Sigmoid colon (tissue), 7 donors: ENCODE data around the gene SERPINA5. TPM values are rescaled to one million over a fixed set of nuclear protein-coding genes. Genes with fewer than 3 reads are reported as not detected.

ENCODE experiments used
- DNase-seq: peaks from one replicate; pipeline ENCODE4 v3.0.0-alpha.2; 2019
- H3K27ac ChIP-seq, 4 donors: fragments of 200-600 bp; sonication (generic); one replicate each; pipeline ENCODE4 v1.5.1; 2016 to 2019; ENCODE audit warnings: mild to moderate bottlenecking in 1 of 4
- H3K27me3 ChIP-seq, 3 donors: fragments of 200-600 bp; sonication (generic); one replicate each; pipeline ENCODE4 v1.5.1; 2019; ENCODE audit warnings: mild to moderate bottlenecking in 1 of 3
- H3K36me3 ChIP-seq, 4 donors: fragments of 200-600 bp; sonication (generic); one replicate each; pipeline ENCODE4 v1.5.1; 2016 to 2019
- H3K4me1 ChIP-seq, 4 donors: fragments of 200-600 bp; sonication (generic); one replicate each; pipeline ENCODE4 v1.5.1; 2017 to 2019
- H3K4me3 ChIP-seq, 4 donors: fragments of 200-600 bp; sonication (generic); one replicate each; pipeline ENCODE4 v1.5.1; 2017 to 2019; ENCODE audit warnings: mild to moderate bottlenecking in 2 of 4, moderate library complexity in 1 of 4
- H3K9me3 ChIP-seq, 4 donors: fragments of 200-600 bp in 3 of 4; sonication (generic) in 3 of 4; one replicate each; pipeline versions ENCODE4 v1.5.1 to v1.6.1; 2013 to 2019
- EP300 ChIP-seq, 4 donors: sonication (generic); formaldehyde crosslinking; IDR thresholded peaks; one replicate each; pipeline ENCODE4 v1.6.1; 2017; ENCODE audit warnings: antibody characterized with exemption in 4 of 4
- POLR2A ChIP-seq, 2 donors: fragments of 450-650 bp; IDR thresholded peaks; one replicate each; pipeline ENCODE4 v1.6.1; 2016; ENCODE audit warnings: antibody characterized with exemption in 2 of 2, mild to moderate bottlenecking in 2 of 2, moderate library complexity in 2 of 2
- POLR2AphosphoS5 ChIP-seq, 4 donors: sonication (generic); formaldehyde crosslinking; IDR thresholded peaks; one replicate each; pipeline ENCODE4 v1.6.1; 2017; ENCODE audit warnings: antibody characterized with exemption in 4 of 4
- WGBS, 2 donors: extraction: QIAGEN DNeasy Blood & Tissue Kit; methylation state at CpG; one replicate each; pipeline ENCODE4 v1.1.7; 2013; 5-methylcytosine and 5-hydroxymethylcytosine counted together
- intact Hi-C: fragments of 100-400 bp; cut with DNase I; formaldehyde crosslinking; loops from one replicate; pipeline ENCODE4 v1.15.1; 2023
- polyA plus RNA-seq, 3 donors: library from polyadenylated mRNA; stranded (reverse); fragments of 200-250 nt; gene quantifications; one replicate each; pipeline ENCODE4 v1.2.3, GENCODE V29; 2013
- total RNA-seq, 4 donors: library from RNA; depleted of rRNA; stranded (reverse); fragments of >200 nt; gene quantifications; one replicate each; pipeline ENCODE4 v1.1.0, GENCODE V29; 2016
- TF ChIP-seq, protein P1 (sequence below), 4 experiments: fragments of 450-650 bp in 3 of 4; fragments of 200-600 bp in 1 of 4; IDR thresholded peaks; one replicate each; pipeline ENCODE4 v1.5.1; 2016 to 2019; ENCODE audit warnings: antibody characterized with exemption in 4 of 4, mild to moderate bottlenecking in 3 of 4, moderate library complexity in 2 of 4
- donor health status: healthy with polysubstance abuse.
- donor health status: Bipolar disorder and iron deficiency.
- donor health status: healthy.

SERPINA5 gene
- total and polyA plus RNA-seq, 7 donors = 0.69 to 9.3 (median 3.2) TPM; not detected in 1

- DNase-seq = no peak
- intact Hi-C loops = no loop called here
- 82 to 83% methylated on average over 12 of the region's 12 CpGs for WGBS, 2 donors
- Histone ChIP-seq H3K9me3 (no peaks in the 10 kb centered on the region), H3K27ac (no peak overlapping the region), H3K4me1 (no peaks in the 10 kb centered on the region), H3K27me3 (peaks cover 0 to 15% (median 5%) of the 10 kb centered on the region in 3 donors), H3K4me3 (no peak overlapping the region), H3K36me3 (no peaks in the 10 kb centered on the region)
- TF ChIP-seq EP300 (IDR thresholded peaks at IDR 0.05) = no peak
- TF ChIP-seq POLR2A (IDR thresholded peaks at IDR 0.05) = no peak
- no peak for TF ChIP-seq POLR2AphosphoS5 (IDR thresholded peaks at IDR 0.05)
- TF ChIP-seq, protein P1, sequence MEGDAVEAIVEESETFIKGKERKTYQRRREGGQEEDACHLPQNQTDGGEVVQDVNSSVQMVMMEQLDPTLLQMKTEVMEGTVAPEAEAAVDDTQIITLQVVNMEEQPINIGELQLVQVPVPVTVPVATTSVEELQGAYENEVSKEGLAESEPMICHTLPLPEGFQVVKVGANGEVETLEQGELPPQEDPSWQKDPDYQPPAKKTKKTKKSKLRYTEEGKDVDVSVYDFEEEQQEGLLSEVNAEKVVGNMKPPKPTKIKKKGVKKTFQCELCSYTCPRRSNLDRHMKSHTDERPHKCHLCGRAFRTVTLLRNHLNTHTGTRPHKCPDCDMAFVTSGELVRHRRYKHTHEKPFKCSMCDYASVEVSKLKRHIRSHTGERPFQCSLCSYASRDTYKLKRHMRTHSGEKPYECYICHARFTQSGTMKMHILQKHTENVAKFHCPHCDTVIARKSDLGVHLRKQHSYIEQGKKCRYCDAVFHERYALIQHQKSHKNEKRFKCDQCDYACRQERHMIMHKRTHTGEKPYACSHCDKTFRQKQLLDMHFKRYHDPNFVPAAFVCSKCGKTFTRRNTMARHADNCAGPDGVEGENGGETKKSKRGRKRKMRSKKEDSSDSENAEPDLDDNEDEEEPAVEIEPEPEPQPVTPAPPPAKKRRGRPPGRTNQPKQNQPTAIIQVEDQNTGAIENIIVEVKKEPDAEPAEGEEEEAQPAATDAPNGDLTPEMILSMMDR (IDR thresholded peaks at IDR 0.05) = no peak
These were observed 39.0 kb upstream of the SERPINA5 start for GRCh38 chr14:94542111-94542810.

GRCh38 chr14:94542811-94543440, 38.3 kb upstream of the SERPINA5 start:
- WGBS, 2 donors = 76 to 78% methylated on average over 9 of the region's 9 CpGs
- Histone ChIP-seq H3K4me1 (no peaks in the 10 kb centered on the region), H3K9me3 (no peaks in the 10 kb centered on the region), H3K36me3 (no peaks in the 10 kb centered on the region), H3K27ac (no peak overlapping the region), H3K27me3 (peaks cover 0 to 15% (median 5%) of the 10 kb centered on the region in 3 donors), H3K4me3 (no peak overlapping the region)
- no peak for DNase-seq
- intact Hi-C loops = no loop called here
- no peak for TF ChIP-seq EP300 (IDR thresholded peaks at IDR 0.05)
- TF ChIP-seq, protein P1 (IDR thresholded peaks at IDR 0.05) = no peak
- no peak for TF ChIP-seq POLR2AphosphoS5 (IDR thresholded peaks at IDR 0.05)
- no peak for TF ChIP-seq POLR2A (IDR thresholded peaks at IDR 0.05)

DNA sequence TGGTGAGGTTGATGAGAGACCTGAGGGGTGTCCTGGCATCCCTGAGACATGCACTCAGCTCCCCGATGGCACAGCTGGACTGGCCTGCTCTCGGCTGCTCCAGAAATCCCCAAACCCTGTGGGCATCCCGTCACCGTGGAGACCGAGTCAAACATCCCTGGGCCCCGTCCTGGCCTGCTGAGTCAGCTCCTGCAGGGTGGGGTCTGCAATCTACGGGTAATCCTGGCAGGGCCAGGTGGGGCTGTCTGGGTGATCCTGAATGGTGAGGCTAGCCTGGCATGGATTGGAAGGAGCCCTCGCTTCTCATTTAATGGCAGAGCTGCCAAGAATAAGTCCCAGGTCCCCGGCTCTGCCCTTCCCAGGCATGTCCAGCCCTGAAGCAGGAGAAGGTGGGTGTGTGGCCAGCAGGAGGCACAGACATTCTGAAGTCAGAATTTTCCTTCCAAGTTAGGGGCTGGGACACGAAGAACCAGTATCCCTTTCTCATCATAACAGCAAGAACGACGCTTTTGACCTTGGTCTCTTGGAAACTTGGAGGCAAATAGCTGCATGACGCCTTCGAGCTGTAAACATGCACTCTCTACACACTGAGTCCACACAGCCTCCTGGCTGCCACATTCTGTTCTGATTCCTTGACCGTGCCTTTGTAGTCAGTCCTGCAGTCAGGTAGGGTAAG, 37.6 kb upstream of the SERPINA5 start:
- no peak overlapping the region for H3K4me3 ChIP-seq
- no peaks in the 10 kb centered on the region for H3K36me3 ChIP-seq
- H3K27me3 ChIP-seq = peaks cover 0 to 15% (median 5%) of the 10 kb centered on the region in 3 donors
- no peak overlapping the region for H3K27ac ChIP-seq
- DNase-seq = no peak
- no peaks in the 10 kb centered on the region for H3K4me1 ChIP-seq
- TF ChIP-seq, protein P1 (IDR thresholded peaks at IDR 0.05) = no peak
- TF ChIP-seq EP300 (IDR thresholded peaks at IDR 0.05) = no peak
- 67 to 76% methylated on average over 15 of the region's 15 CpGs for WGBS, 2 donors
- H3K9me3 ChIP-seq = no peaks in the 10 kb centered on the region
- intact Hi-C loops = no loop called here

DNA sequence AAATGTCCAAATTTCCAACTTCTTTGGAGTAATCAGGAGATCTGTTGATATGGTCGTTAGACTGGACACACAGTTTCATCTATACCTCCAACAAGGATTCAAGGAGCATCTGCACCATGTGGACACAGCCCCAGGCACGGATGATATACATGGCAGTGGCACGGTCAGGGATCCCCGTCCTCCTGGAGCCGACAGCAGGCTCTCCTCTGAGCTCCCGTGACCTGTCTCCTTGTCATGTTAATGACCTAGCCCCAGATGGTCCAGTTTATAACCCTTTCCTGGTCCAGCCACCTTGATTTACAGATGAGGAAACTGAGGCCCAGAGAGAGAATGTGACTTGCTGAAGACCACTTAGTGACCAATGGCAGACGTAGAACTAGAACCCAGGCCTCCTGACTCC, 36.5 kb upstream of the SERPINA5 start:
- no peaks in the 10 kb centered on the region for H3K4me1 ChIP-seq
- TF ChIP-seq, protein P1 (IDR thresholded peaks at IDR 0.05) = no peak
- TF ChIP-seq POLR2AphosphoS5 (IDR thresholded peaks at IDR 0.05) (no peak), POLR2A (IDR thresholded peaks at IDR 0.05) (no peak), EP300 (IDR thresholded peaks at IDR 0.05) (no peak)
- 63 to 79% methylated on average over 7 of the region's 7 CpGs for WGBS, 2 donors
- intact Hi-C loops = no loop called here
- no peaks in the 10 kb centered on the region for H3K9me3 ChIP-seq
- no peak overlapping the region for H3K4me3 ChIP-seq
- H3K27ac ChIP-seq = no peak overlapping the region
- no peaks in the 10 kb centered on the region for H3K36me3 ChIP-seq
- no peak for DNase-seq
- peaks cover 0 to 15% (median 5%) of the 10 kb centered on the region in 3 donors for H3K27me3 ChIP-seq
